ENCODE results near the gene CAB39.

CAB39 gene

GRCh38 chr2:230863031-230863430 is 150.4 kb downstream of the CAB39 start:
- DNase-seq (ENCODE audit: low read depth in 2 of 2) = no peak

GRCh38 chr2:230863442-230864121 is 150.9 kb downstream of the CAB39 start:
- DNase-seq (ENCODE audit: low read depth in 2 of 2) = no peak

- no peak for DNase-seq (ENCODE audit: low read depth in 2 of 2)
Measured at GRCh38 chr2:230864122-230864604, 151.5 kb downstream of the CAB39 start.

- DNase-seq (ENCODE audit: low read depth in 2 of 2) = peak; percentile 40 to 41
Measured at GRCh38 chr2:230864605-230865306, 152.1 kb downstream of the CAB39 start, which contains the start of gene ITM2C. TSS of gene ITM2C (plus strand) at chr2:230864942. CDS start at chr2:230865026, 84 bp downstream.

- DNase-seq (ENCODE audit: low read depth in 2 of 2) = no peak
Measured at GRCh38 chr2:230865307-230865765, 152.7 kb downstream of the CAB39 start.

- DNase-seq (ENCODE audit: low read depth in 2 of 2) = no peak
Measured at GRCh38 chr2:230865766-230866755, 153.4 kb downstream of the CAB39 start.

- DNase-seq (ENCODE audit: low read depth in 2 of 2) = no peak
Measured at GRCh38 chr2:230866756-230867523, 154.3 kb downstream of the CAB39 start.

GRCh38 chr2:230868161-230868946 is 155.7 kb downstream of the CAB39 start:
- DNase-seq (ENCODE audit: low read depth in 2 of 2) = no peak

GRCh38 chr2:230868947-230869913 is 156.6 kb downstream of the CAB39 start:
- no peak for DNase-seq (ENCODE audit: low read depth in 2 of 2)

GRCh38 chr2:230869914-230870543 is 157.4 kb downstream of the CAB39 start:
- no peak for DNase-seq (ENCODE audit: low read depth in 2 of 2)
